B cell (primary cell): ENCODE data around the gene AK3. TPM values are rescaled to one million over a fixed set of nuclear protein-coding genes. Genes with fewer than 3 reads are reported as not detected.

Source experiments
- ATAC-seq: fragments of 200-7000 bp; cut with Tn5 transposase; one replicate; pipeline ENCODE4 v1.10.0; 2021; ENCODE audit warnings: low read depth, mild to moderate bottlenecking, moderate number of reproducible peaks, moderate library complexity
- CTCF ChIA-PET: fragments of 350-600 bp; sonication (Branson Sonifier 250); formaldehyde crosslinking; loops from one replicate; lab custom pipeline; 2021; ENCODE audit warnings: antibody characterized with exemption, inconsistent platforms; lab: Charles Lee
- POLR2A ChIA-PET: fragments of 350-600 bp; sonication (Branson Sonifier 250); formaldehyde crosslinking; loops from one replicate; lab custom pipeline; 2021; ENCODE audit warnings: antibody characterized with exemption; lab: Charles Lee
- DNase-seq: peaks from one replicate; pipeline ENCODE4 v3.0.0; 2013
- H2AFZ ChIP-seq: 2 replicates; pipeline ENCODE4 v1.6.1; 2012; ENCODE audit warnings: mild to moderate bottlenecking, low read depth, low read length; ENCODE audit not compliant: insufficient read depth, poor library complexity, severe bottlenecking
- H3K27ac ChIP-seq, 2 donors: 1 replicate in 1 of 2; 2 replicates in 1 of 2; pipeline ENCODE4 v1.5.1; 2012 to 2013; ENCODE audit warnings: low read length in 2 of 2, mild to moderate bottlenecking in 2 of 2, moderate library complexity in 1 of 2
- H3K27me3 ChIP-seq, 4 experiments: fragments of 200-600 bp in 1 of 4; sonication (generic) in 1 of 4; replicated peaks in 1 of 4; 1 replicate in 2 of 4; 2 replicates in 2 of 4; pipeline versions ENCODE4 v1.6.1 to v1.7.0; 2013 to 2016; ENCODE audit warnings: low read length in 3 of 4, mild to moderate bottlenecking in 2 of 4, mixed read lengths in 1 of 4, moderate library complexity in 1 of 4; ENCODE audit not compliant: insufficient read depth in 4 of 4, control insufficient read depth in 3 of 4; ENCODE audit errors: control extremely low read depth in 1 of 4
- H3K36me3 ChIP-seq, 2 experiments: replicated peaks in 1 of 2; 1 replicate in 1 of 2; 2 replicates in 1 of 2; pipeline versions ENCODE4 v1.6.1 to v1.7.1; 2013; ENCODE audit warnings: low read length in 1 of 2; ENCODE audit not compliant: insufficient read depth in 2 of 2, control insufficient read depth in 1 of 2; ENCODE audit errors: control extremely low read depth in 1 of 2, extremely low read depth in 1 of 2
- H3K4me1 ChIP-seq, 2 donors: fragments of 200-600 bp in 1 of 2; sonication (generic) in 1 of 2; 1 replicate in 1 of 2; 2 replicates in 1 of 2; pipeline versions ENCODE4 v1.5.1 to v1.6.1; 2013 to 2017; ENCODE audit warnings: low read length in 2 of 2; ENCODE audit not compliant: control insufficient read depth in 2 of 2, insufficient read depth in 2 of 2
- H3K4me2 ChIP-seq: replicated peaks from 2 replicates; pipeline ENCODE3; 2012; ENCODE audit warnings: mild to moderate bottlenecking, low read depth, low read length; ENCODE audit not compliant: poor library complexity, severe bottlenecking
- H3K4me3 ChIP-seq, 5 experiments: fragments of 200-600 bp in 1 of 5; sonication (generic) in 1 of 5; 1 replicate in 3 of 5; 2 replicates in 2 of 5; pipeline versions ENCODE4 v1.5.1 to v1.7.0; 2011 to 2016; ENCODE audit warnings: low read length in 4 of 5, mild to moderate bottlenecking in 4 of 5, low read depth in 2 of 5, control low read depth in 1 of 5, moderate library complexity in 1 of 5; ENCODE audit not compliant: insufficient read depth in 1 of 5; ENCODE audit errors: control extremely low read depth in 1 of 5, extremely low read depth in 1 of 5
- H3K79me2 ChIP-seq: fragments of 200-600 bp; sonication (generic); one replicate; pipeline ENCODE4 v1.6.0; 2016; ENCODE audit warnings: low read length; ENCODE audit not compliant: control insufficient read depth, insufficient read depth
- H3K9ac ChIP-seq: fragments of 200-600 bp; sonication (generic); 2 replicates; pipeline ENCODE4 v1.6.1; 2017; ENCODE audit warnings: mild to moderate bottlenecking, low read length, moderate library complexity
- H3K9me3 ChIP-seq, 3 donors: one replicate each; pipeline versions ENCODE4 v1.6.1 to v1.7.1; 2013; ENCODE audit warnings: low read length in 2 of 3; ENCODE audit not compliant: control insufficient read depth in 2 of 3, insufficient read depth in 1 of 3; ENCODE audit errors: control extremely low read depth in 1 of 3
- H4K20me1 ChIP-seq: 2 replicates; pipeline ENCODE4 v1.6.0; 2012; ENCODE audit warnings: mild to moderate bottlenecking, low read length; ENCODE audit not compliant: insufficient read depth, control insufficient read depth, poor library complexity, severe bottlenecking
- H3K27ac Mint-ChIP-seq: one replicate; pipeline ENCODE4 v1.8.0; 2021; ENCODE audit warnings: mixed read lengths
- H3K27me3 Mint-ChIP-seq: one replicate; pipeline ENCODE4 v1.8.0; 2021; ENCODE audit warnings: mixed read lengths
- H3K4me1 Mint-ChIP-seq: one replicate; pipeline ENCODE4 v1.8.0; 2021; ENCODE audit warnings: mixed read lengths
- H3K4me3 Mint-ChIP-seq: one replicate; pipeline ENCODE4 v1.8.0; 2021; ENCODE audit warnings: mixed read lengths
- H3K9me3 Mint-ChIP-seq: one replicate; pipeline ENCODE4 v1.8.0; 2022; ENCODE audit warnings: mixed read lengths; ENCODE audit not compliant: insufficient read depth
- EZH2 ChIP-seq: IDR thresholded peaks from 2 replicates; pipeline ENCODE4 v1.6.1; 2012; ENCODE audit warnings: borderline replicate concordance, low read depth, mild to moderate bottlenecking, moderate library complexity, low read length; ENCODE audit not compliant: insufficient read depth, poor library complexity, severe bottlenecking
- WGBS: methylation state at CpG from one replicate; pipeline ENCODE4 v1.1.5; 2013; ENCODE audit warnings: missing lambda C conversion rate; ENCODE audit not compliant: insufficient coverage; 5-methylcytosine and 5-hydroxymethylcytosine counted together
- intact Hi-C: fragments of 100-400 bp; cut with micrococcal nuclease; formaldehyde crosslinking; loops from one replicate; pipeline ENCODE4 v1.10.0; 2022
- polyA plus RNA-seq: library from polyadenylated mRNA; depleted of rRNA; stranded (reverse); fragments of >200 nt; gene quantifications from 2 replicates; pipeline ENCODE4 v1.2.3, GENCODE V29; 2012
- total RNA-seq, 2 donors: library from RNA; stranded (reverse); fragments of 120-200 nt in 1 of 2; gene quantifications; 1 replicate in 1 of 2; 2 replicates in 1 of 2; pipeline versions ENCODE4 v1.2.3 to v1.2.4, GENCODE V29; 2013 to 2022
- TF ChIP-seq, protein P1 (sequence below): fragments of 200-600 bp; IDR thresholded peaks from one replicate; pipeline ENCODE4 v1.8.0; 2022; ENCODE audit warnings: antibody characterized with exemption, mild to moderate bottlenecking

AK3 gene
- total and polyA plus RNA-seq, 2 donors (not counting 1 experiment from before 2014, with no cell fraction given), result 9.9 to 22.9 TPM

DNA sequence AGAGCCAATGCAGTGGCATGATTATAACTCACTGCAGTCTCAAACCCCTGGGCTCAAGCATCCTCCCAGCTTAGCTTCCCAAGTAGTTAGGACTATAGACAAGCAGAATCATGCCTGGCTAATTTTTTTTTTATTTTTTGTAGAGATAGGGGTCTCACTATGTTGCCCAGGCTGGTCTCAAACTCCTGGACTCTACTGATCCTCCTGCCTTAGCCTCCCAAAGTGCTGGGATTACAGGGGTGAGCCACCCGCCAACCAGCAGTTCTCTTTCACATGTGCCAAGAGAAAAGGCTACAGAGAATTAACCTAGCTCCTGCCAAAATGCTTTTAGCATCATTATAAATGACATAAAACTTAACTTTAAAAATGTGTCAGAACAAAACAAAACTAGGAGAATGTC lies 8.1 kb downstream of the AK3 start:
- no peak overlapping the region for H3K9ac ChIP-seq
- no peak for TF ChIP-seq EZH2
- TF ChIP-seq, protein P1, sequence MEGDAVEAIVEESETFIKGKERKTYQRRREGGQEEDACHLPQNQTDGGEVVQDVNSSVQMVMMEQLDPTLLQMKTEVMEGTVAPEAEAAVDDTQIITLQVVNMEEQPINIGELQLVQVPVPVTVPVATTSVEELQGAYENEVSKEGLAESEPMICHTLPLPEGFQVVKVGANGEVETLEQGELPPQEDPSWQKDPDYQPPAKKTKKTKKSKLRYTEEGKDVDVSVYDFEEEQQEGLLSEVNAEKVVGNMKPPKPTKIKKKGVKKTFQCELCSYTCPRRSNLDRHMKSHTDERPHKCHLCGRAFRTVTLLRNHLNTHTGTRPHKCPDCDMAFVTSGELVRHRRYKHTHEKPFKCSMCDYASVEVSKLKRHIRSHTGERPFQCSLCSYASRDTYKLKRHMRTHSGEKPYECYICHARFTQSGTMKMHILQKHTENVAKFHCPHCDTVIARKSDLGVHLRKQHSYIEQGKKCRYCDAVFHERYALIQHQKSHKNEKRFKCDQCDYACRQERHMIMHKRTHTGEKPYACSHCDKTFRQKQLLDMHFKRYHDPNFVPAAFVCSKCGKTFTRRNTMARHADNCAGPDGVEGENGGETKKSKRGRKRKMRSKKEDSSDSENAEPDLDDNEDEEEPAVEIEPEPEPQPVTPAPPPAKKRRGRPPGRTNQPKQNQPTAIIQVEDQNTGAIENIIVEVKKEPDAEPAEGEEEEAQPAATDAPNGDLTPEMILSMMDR, result no peak
- no peak overlapping the region for H3K4me3 ChIP-seq
- H3K4me1 ChIP-seq, result no peaks in the 10 kb centered on the region
- ChIA-PET POLR2A (no interaction called here), CTCF (interaction anchor here (1.3 kb wide), 1 partner anchor 52 kb away, joined by 3 read pairs; no protein-coding TSS in a partner anchor)
- Mint-ChIP-seq H3K9me3 (no peaks in the 10 kb centered on the region), H3K27ac (no peak overlapping the region), H3K4me3 (no peak overlapping the region), H3K27me3 (no peaks in the 10 kb centered on the region), H3K4me1 (peaks cover 40% of the 10 kb centered on the region)
- intact Hi-C loops, result no loop called here
- no peak overlapping the region for H3K4me2 ChIP-seq
- H4K20me1 ChIP-seq, result peaks cover 45% of the 10 kb centered on the region
- H3K27me3 ChIP-seq, result no peaks in the 10 kb centered on the region
- no peak for ATAC-seq
- peaks cover 78% of the 10 kb centered on the region for H3K79me2 ChIP-seq
- H3K27ac ChIP-seq, result no peak overlapping the region
- no peaks in the 10 kb centered on the region for H3K9me3 ChIP-seq
- no peak for DNase-seq
- H3K36me3 ChIP-seq, result peaks cover 0 to 2% of the 10 kb centered on the region in 2 experiments
- no peak overlapping the region for H2AFZ ChIP-seq
- WGBS, result no CpG with 5 or more reads among the region's 1 CpG

DNA sequence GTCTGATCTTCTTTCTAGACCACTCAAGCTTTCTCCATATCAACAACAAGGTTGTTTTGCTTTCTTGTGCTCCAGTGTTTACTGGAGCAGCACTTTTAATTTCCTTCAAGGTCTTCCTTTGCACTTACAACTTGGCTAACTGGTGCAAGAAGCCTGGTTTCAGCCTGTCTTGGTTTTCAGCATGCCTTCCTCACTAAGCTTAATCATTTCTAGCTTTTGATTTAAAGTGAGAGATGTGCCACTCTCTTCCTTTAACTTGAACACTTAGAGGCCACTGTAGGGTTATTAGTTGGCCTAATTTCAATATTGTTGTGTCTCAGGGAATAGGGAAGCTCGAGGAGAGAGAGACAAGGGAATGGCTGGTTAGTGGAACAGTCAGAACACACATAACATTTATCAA lies 13.4 kb downstream of the AK3 start:
- CTCF ChIA-PET, result interaction anchor here (1.3 kb wide), 1 partner anchor 196 kb away, joined by 3 read pairs; no protein-coding TSS in a partner anchor
- Histone ChIP-seq H3K4me2 (no peak overlapping the region), H3K27ac (no peak overlapping the region), H3K4me1 (no peaks in the 10 kb centered on the region), H3K79me2 (peaks cover 37% of the 10 kb centered on the region), H3K27me3 (no peaks in the 10 kb centered on the region), H3K4me3 (no peak overlapping the region), H3K9me3 (no peaks in the 10 kb centered on the region), H3K36me3 (peaks cover 0 to 5% of the 10 kb centered on the region in 2 experiments), H2AFZ (no peak overlapping the region), H4K20me1 (peaks cover 32% of the 10 kb centered on the region), H3K9ac (no peak overlapping the region)
- peaks cover 21% of the 10 kb centered on the region for H3K4me1 Mint-ChIP-seq
- no CpG with 5 or more reads among the region's 1 CpG for WGBS
- DNase-seq (no peak), ATAC-seq (no peak)
- H3K9me3 Mint-ChIP-seq, result no peaks in the 10 kb centered on the region
- intact Hi-C loops, result no loop called here
- no peak overlapping the region for H3K27ac Mint-ChIP-seq
- no peak for TF ChIP-seq EZH2
- TF ChIP-seq, protein P1, result no peak
- no peak overlapping the region for H3K4me3 Mint-ChIP-seq
- POLR2A ChIA-PET, result no interaction called here
- H3K27me3 Mint-ChIP-seq, result no peaks in the 10 kb centered on the region
